GM21576 (cell line): ENCODE measurements around the gene RBBP5.
"Not testable (repeated sequence)": the region's sequence is repeated elsewhere in the genome, so short reads cannot be mapped to it uniquely, and the experiment has no call there.

Experiments
- ATAC-seq: cut with Tn5 transposase; IDR thresholded peaks from one replicate; pipeline ENCODE4 v1.9.1; 2021; ENCODE audit warnings: mild to moderate bottlenecking, moderate library complexity; ENCODE audit not compliant: unreplicated experiment

RBBP5 gene, protein sequence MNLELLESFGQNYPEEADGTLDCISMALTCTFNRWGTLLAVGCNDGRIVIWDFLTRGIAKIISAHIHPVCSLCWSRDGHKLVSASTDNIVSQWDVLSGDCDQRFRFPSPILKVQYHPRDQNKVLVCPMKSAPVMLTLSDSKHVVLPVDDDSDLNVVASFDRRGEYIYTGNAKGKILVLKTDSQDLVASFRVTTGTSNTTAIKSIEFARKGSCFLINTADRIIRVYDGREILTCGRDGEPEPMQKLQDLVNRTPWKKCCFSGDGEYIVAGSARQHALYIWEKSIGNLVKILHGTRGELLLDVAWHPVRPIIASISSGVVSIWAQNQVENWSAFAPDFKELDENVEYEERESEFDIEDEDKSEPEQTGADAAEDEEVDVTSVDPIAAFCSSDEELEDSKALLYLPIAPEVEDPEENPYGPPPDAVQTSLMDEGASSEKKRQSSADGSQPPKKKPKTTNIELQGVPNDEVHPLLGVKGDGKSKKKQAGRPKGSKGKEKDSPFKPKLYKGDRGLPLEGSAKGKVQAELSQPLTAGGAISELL

DNA sequence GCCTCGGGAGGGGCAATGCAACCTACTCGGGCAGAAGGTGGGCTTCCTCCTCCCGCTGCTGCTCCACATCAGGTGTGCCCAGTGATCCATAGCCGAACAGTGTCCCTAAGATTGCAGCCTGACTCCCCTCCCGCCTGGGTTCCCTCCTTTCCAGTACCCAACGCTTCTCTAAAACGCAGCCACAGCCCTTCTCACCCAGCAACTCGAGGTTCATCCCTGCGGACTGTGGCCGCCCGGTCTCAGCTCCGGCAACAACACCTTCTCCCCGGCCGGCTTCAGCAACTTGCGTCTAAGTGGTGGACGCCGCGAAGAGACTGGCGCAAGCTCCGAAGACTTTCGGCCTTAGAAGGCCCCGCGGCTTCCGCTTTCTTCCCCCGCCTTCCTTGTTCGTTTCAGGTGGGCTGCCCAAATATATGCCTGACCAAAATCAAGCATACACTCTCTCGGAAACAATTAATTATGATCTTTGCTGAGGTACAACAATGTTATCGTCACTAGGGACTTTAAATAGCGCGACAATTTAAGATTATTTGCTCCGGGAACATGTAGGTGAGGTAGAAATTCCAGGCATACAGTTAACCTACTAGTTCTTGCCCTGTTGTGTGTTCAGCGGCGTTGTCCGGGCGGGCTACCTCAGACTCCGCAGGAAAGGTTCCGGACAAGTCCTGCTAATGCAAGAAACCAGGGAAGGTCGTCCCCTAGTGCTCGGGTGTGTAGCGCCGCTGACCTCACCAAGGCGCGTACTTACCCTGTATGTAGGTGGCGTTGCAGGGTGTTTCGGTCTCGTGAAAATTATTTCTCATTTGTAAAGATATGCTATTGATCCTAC is at the start of gene RBBP5:
TSS of gene RBBP5 (minus strand) at position 319 of the 829 bp plus-strand sequence. CDS start at position 214, 105 bp downstream.
- peak; percentile 90 for ATAC-seq

DNA sequence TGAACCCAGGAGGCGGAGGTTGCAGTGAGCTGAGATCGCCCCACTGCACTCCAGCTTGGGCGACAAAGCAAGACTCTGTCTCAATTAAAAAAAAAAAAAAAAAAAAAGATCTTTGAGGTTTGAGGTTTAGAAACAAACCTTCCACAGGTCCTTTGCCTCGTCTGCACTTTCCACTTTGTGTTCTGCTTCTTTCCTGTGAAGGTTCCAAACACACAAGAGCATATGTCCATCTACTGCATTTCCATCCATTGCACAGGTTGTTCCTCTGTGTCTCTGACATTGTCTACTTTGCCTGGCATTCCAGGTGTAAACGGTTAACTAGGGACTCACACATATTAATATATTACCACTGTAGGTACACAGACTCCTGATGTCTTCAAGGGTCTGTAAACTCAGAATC is 49.6 kb upstream of the RBBP5 start:
- no peak for ATAC-seq

DNA sequence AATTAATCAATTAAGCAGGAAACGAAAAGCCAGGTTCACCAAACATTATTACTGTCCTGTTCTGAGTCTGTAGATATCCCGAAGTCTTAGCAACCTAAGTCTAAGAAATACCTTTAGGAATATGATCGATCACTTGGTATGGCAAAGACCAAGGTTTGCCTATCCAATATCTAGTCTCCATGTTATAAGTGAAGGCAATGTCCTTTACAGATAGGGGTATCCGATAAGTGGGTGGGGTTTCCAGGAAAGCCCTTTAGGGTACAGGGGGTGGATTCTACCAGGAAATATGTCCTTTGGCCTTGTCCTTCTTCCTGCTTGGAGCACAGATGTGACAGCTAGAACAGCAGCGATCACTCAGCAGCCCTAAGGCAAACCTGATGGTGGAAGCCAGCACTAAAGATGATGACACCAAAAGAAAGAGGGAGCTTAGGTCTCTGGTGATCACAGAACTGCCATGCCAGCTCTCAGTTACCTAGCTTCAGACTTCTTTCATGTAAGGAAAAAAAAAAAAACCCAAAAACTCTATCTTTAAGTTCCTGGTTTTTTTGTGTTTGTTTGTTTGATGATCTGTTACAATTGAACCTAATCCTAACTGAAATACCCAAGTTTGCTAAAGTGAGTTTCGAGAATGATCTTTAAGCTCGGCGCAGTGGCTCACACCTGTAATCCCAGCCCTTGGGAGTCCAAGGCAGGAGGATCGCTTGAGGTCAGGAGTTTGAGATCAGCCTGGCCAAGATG is 48.9 kb upstream of the RBBP5 start:
- ATAC-seq, result no peak

DNA sequence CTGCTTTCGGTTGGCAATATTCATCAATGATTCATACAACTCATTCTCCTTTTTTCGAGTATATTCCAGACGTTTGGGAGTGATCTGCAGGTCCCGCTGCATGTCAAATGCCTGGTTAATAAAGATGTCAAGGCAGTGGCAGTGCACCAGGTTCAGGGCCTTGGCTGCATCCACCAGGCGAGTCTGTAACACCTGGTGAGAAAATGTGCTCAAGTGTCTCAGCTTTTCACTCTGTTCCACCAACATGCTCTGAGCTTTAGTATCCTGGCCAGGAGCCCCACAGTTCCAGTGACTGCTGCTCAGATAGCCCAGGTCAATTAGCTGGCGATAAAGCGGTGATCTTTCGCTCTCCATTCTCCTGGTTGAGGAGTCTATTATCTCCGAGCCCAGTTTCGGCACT is 47.5 kb upstream of the RBBP5 start:
- ATAC-seq, result no peak

DNA sequence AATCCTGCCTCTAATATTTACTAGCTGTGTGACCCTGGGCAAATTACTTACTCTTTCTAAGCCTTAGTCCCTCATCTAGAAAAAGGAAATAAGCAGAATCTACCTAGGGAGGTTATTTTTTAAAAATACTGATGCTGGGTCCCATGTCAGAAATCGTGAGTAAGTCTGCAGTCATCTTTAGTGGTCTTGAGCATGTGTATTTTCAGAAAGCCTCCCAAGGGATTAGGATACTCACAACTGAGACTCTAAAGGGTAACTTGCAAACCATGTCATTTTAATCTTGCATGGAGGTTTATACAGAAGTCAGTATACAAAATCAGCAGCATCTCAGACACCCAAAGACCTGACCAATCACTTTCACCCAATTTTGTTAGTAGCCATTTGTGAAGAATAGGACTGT is 46.5 kb upstream of the RBBP5 start:
- ATAC-seq, result no peak

DNA sequence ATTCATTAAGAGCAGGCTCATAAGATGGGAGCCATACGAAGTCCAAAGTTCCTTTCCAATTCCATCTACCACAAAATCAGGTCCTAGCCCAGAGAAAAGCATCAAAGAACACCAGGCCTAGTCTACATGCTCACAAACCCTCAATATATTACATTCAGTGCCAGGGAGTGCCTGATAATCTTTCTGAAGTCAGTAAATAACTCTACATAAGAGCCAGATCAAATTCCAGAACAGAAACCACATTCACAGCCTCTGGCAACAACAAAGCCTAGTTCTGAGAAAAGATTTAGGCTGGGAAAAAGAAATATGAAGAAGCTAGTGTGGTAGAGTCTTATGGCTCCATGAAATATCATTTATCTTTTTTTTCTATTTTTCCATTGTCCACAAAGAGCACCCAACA is 40.5 kb upstream of the RBBP5 start:
- no peak for ATAC-seq

DNA sequence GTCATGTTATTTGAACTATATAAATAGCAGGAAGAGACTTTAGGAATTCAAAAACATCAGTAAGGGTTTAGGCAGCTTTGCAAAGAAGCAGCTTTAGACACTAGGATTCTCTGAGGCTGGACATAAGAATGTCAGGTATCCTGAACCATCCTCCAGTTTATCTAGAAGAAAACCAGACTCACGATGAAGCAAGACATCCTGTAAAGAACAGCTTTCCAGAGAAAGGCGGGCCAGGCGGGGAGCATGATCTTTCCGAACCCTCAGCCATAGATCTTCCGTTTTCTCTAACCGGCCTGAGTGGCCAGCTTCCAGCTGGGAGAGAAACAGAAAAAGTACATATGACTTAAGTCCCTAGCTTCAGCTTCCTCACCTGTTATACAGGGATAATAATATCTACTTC is 39.3 kb upstream of the RBBP5 start:
- ATAC-seq, result no peak

DNA sequence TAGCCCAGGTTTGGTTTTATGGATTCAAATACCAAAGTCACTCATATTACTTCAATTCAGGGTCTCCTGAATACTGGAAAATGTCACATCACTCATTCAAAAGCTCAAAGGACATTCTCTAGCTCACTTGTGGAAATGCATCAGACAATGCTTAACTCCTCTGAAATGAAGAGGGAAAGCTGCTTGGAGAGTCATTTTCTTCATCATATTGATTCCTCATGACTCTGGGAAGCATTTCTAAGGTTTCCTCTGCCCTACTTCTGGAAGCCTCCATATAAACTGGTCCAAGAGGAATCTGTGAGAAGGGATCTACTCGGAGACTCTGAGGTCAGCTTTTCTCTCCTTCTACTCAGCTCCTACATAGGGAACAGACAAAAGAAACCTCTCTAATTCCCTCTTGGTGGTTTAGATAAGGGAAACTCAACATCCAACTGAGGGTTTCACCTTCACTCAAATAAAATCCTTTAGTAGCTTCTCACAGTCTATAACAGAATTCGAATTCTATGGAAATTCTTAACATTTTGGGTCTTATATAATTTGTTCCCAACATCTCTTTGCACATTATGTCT is 36.4 kb upstream of the RBBP5 start:
- ATAC-seq, result no peak

DNA sequence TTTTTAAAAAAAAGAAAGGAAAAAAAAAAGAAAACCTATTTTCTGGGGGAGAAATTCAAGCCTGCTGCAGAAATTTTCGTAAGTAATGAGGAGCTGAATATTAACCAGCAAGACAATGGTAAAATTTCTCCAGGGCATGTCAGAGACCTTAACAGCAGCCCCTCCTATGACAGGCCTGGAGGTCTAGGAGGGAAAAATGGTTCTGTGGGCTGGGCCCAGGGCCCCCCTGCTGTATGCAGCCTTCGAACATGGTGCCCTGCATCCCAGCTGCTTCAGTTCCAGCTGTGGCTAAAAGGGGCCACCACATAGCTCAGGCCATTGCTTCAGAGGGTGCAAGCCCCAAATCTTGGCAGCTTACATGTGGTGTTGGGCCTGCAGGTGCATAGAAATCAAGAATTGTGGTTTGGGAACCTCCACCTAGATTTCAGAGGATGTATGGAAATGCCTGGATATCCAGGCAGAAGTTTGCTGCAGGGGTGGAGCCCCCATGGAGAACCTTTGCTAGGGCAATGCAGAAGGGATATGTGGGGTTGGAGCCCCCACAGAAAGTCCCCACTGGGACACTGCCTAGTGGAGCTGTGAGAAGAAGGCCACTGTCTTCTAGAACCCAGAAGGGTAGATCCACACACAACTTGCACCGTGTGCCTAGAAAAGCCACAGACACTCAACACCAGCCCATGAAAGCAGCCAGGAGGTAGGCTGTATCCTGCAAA is 34.0 kb upstream of the RBBP5 start:
- ATAC-seq, result not testable (repeated sequence)

DNA sequence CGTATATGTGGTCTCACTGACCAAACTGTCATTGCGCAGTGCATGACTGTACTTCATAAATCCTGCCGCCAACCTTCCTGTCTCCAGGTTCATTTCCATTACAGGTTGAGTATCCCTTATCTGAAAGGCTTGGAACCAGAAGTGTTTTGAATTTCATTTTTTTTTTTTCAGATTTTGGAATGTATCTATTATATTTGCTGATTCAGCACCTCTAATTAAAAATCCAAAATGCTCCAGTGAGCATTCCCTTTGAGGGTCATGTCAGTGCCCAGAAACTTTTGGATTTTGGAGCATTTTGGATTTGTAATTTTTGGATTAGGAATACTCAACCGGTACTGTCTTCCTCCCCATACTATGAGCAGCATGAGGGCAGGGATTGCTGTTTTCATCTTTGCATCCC is 30.7 kb upstream of the RBBP5 start:
- no peak for ATAC-seq

DNA sequence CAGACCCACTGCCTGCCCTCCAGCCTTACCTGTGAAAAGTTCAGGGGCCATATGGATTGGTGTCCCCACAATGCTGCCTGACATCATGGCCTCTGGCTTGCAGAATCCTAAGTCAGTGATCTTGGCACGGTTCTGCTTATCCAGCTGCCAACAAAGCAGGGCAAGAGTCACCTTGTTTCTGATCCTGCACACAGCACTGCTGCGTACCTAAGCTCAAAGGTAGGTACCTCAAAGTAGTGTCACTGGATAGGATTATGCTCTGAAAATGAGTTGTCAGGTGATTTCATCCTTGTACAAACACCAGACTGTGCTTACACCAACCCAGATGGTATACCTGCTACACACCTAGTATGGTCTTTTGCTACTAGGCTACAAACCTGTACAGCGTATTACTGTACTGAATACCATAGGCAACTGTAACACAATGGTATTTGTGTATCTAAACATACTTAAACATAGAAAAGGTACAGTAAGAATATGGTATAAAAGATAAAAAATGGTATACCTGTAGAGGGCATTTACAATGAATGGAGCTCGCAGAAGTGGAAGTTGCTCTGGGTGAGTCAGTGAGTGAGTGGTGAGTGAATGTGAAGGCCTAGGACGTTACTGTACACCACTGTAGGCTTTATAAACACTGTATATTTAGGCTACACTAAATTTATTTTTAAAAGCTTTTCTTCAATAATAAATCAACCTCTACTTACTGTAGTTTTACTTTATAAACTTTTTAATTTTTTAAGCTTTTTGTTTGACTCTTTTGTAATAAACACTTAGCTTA is 29.1 kb upstream of the RBBP5 start:
- no peak for ATAC-seq

DNA sequence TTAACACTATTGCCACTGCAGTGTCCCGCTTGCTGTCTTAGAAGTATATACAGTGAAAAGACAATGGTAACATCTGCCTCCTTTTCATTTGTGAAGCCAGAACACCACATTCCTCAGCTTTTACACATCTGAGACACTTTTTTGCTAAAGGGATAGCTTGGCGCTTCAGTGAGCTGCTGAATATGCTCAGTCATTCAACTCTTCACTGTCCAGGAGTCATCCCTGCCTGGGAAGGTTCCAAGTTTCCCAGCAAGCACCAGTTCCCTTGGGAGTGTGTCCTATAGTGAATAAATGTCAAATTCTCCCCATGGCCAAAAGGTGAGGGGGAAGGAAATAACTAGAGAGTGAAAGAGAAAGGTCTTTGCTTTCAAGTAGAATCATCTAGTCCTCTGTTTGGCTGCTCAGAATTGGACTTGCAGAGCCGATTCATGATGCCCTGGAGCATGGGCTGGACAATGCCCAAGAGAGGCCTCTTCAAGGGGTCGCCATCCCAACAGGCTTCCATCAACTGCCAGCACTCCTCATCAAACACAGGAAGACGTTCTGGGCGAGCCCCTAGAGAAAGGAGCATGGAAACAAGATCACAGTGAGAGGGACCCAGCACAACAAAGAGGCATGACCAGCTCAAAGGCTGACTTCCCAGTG is 25.5 kb upstream of the RBBP5 start:
- ATAC-seq, result no peak

DNA sequence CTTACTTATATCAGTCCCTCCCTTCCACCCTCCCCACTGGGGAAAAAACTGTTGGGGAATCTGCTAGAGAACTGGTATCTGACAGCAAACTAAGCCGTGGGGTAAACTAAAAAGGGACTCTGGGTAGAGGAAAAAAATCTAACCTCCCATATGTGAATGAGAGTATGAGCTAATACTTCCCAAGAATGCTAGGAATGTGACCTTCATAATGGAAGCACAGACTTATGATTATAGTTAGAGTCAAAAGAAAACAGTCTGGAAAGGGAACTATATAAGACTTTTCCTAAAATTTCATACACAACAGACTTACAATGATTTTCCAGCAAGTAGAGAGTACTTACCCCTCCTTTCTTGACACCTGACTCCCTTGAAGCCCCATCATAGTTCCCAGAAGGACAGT is 23.0 kb upstream of the RBBP5 start:
- no peak for ATAC-seq

DNA sequence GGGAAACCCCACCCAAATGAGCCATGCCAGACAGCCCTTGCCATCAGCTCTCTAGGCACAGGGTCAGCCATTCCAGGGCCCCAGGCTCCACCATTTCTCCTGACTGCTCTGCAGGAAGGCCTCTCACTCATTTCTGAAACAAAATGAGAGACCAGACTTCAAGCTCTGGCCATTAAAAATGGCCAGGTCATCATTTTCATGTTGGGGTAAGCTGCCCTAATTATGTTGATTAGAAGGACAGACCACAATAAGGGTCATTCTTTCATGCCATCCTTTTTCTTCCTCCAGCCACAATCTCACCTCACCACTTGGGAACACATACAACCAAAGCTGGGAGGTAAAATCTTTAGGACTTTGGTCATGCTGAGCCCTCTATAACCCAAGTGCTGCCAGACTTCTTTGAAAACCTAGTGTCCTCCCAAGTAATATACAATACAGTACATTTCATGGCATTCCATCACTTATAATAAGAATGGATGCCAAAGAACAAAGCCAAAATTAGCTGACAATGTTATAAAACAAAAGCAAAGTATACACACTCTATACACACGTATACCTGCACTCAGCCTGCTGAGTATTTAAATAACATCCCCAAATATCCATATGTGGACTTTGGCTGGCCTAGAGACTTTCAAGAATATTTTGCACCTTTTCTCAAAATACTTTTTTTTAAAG is 22.4 kb upstream of the RBBP5 start:
- ATAC-seq, result no peak

DNA sequence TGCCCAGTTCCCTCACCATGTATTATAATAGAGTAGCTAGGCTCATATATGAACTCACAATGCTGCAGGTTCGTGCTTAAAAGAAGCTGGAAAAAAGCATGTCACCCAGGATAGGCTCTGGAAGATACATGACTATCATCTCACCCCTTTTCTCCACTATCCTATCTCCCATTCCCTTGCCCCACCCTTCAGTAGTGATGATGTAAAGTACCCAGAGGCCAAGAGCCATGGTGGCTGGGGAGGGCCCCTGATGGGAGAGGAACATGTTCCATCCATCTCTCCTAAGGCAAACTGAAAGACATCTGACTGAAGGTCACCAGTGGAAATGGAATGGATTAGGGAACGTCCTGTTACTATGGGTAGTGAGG is 20.3 kb upstream of the RBBP5 start:
- no peak for ATAC-seq

DNA sequence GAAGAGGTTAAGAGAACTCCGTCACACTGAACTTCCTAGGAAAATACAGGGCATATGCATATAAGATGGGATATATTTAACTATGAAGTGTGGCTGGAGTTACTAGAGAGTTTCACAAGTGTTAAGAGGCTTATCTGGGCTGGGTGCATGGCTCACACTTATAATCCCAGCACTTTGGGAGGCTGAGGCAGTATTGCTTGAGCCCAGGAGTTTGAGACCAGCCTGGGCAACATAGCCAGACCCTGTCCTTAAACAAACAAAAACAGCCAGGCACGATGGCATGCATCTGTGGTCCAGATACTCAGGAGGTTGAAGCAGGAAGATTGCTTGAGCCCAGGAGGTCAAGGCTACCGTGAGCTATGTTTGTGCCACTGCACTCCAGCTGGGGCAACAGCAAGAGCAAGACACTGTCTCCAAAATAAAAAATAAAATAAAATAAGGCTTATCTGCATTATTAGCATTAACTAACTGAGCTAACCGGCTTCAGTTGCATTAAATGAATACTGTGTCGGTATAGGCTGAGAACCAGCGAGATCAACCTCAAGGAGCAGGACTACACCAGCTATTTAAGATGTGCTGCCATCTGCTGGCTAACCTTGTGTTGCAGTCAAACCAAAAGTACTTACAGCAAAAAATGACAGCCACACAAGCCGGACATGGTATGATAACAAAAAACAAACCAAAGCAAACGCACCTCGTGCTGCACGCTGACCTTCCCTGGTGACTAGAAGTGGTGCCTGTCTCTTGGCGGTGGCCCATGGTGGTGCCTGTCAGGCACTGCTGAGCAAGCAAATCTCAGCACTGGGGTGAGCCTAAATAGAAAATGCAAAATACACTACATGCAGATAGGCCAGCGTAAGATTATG is 19.7 kb upstream of the RBBP5 start:
- ATAC-seq, result no peak

DNA sequence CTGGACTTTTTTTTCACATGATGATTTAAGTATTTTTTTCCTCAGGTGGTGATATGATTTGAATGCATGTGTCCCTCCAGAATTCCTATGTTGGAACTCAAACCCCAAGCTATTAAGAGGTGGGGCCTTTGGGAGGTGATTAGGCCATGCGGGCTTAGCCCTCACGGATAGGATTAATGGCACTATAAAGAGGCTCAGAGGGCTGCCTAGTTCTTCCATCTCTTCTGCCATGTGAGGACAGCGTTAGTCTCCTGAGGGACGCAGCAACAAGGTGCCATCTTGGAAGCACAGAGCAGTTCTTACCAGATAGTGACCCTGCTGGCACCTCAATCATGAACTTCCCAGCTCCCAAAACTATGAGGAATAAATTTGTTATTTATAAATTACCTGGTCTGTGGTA is 18.3 kb upstream of the RBBP5 start:
- no peak for ATAC-seq

DNA sequence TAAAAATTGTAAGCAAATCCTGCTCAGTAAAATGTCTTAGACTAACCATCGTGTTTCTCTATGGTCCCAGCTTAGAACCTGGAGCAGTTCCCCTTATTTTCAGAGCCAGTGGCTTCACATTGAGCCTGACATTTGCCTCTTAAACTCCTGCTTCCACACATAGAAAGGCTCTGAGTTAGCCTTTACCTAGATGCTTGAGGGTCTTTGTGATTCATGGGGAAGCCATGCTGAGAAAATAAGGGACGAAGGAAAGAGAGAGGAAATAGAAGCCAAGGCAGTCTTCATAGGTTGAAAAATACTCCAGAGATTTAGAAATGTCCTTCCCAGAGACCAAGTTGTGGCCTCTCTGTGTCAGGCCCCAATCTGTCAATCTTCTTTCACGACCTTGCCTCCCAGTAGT is 16.1 kb upstream of the RBBP5 start:
- no peak for ATAC-seq
